HG02884 (cell line): ENCODE results near the gene CDK2AP2.

Experiments used
- ATAC-seq: cut with Tn5 transposase; IDR thresholded peaks from one replicate; pipeline ENCODE4 v1.9.1; 2021; ENCODE audit warnings: mild to moderate bottlenecking, moderate library complexity; ENCODE audit not compliant: unreplicated experiment

The CDK2AP2 gene

DNA sequence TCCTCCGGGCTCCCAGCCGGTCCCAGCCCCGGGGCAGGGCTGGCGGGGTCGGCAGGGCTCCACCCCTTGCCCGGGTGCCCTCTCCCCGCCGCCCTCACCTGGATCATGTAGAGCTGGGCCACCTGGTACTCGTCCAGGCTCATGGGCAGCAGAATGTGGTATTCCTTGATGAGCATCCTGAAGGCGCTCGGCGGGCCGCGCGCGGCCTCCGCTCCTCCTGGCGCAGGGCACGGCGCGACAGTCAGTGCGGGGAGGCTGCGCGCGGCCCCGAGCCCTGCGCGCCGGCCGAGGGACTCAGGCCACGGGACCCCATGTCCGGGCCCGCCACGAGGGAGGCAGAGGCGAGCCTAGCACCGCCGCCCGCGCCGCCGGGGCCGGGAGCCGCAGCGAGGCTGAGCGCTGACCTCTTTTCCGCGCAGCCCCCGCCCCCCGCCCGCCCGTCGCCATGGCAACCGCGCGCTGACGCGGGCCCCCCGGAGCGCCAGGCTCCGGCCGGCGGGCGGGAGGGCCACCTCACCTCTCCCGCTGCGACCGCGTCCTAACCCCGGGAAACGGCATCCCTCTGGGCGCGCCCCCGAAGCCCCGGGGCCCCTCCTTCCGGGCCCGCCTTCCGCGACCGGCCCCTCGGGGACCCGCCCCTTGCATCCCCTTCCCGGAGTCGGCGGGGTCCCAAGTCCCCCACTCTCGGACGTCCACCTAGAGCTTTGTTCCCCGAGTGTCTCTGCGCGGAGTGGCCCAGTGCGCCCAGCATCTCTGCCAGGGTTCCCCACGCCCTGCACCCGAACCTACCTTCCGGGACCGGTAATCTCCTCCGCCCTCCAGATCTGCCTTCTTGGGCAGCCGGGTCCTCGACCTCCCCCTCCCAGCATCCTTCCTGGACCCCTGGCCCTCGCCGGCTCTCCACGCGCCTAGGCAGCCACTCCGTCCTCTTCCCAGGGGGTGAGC, 3.7 kb downstream of the CDK2AP2 start:
- ATAC-seq, result no peak

- ATAC-seq, result no peak
Observed at GRCh38 chr11:67503119-67504004, 4.6 kb downstream of the CDK2AP2 start.

DNA sequence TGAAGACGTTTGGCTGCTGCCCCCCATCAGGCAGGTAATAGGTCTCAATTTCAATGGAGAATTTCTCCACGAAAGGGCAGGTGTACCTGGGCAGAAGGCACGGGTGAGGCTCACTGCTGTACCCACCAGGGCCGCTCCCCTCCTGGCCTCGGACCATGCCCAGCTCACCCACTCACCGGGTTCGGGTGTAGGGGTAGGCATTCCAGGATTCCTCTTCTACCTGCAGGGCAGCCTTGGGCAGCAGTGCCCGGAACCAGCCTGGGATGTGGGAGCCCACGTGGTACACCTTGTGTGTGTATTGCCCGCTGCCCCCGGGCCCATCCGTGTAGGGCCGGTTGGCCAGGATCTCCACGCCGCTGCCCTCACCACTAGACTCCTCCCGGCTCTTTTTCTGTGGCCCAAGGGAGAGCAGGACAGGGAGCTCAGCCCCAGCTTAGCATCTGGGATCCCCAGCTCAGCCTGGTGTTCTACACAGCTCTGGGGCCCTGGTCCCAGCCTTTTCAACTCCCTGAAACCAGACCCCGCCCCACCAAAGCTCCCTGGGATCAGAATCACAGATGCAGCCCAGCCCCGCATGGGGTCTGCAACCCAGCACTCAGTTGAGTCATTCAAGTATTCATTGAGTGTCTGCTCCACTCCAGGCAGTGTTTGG, 5.5 kb downstream of the CDK2AP2 start:
- no peak for ATAC-seq

DNA sequence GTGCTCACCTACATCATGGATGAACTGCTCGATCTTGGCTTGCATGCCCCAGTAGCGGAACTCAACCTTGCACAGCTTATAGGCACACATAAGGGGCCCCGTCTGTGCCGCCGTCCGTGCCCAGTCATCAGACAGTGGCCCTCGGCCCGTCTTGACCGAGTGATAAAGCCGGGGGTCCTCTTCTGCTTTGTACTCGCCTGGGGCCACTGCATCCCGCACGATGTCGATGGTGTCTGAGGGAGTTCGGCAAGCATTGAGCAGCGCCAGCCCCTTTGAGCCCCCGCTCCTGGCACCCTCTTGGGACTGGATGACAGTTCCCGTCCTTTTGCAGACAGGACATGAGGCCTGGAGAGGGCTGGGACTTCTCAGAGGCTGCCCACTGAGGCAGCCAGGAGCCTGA, 6.1 kb downstream of the CDK2AP2 start:
- no peak for ATAC-seq

- no peak for ATAC-seq
Observed at GRCh38 chr11:67500831-67501715, 6.9 kb downstream of the CDK2AP2 start.

DNA sequence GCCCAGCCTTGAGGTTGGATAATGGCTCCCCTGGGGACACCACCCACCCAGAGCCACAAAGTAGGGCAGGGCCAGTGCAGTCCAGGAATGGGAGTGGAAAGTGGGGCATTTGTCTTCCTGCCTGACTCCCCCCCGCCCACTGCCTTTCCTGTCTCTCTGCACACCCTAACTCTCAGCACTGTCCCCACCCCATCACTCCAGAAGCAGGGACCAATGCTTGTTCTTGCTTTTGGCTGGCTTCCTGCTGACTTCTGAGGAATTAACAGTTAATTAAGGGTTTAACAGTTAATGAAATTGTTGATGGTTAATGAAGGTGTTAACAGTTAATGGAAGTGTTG, 7.5 kb downstream of the CDK2AP2 start:
- ATAC-seq, result no peak

- ATAC-seq, result no peak
Observed at GRCh38 chr11:67499808-67500483, 8.0 kb downstream of the CDK2AP2 start.

DNA sequence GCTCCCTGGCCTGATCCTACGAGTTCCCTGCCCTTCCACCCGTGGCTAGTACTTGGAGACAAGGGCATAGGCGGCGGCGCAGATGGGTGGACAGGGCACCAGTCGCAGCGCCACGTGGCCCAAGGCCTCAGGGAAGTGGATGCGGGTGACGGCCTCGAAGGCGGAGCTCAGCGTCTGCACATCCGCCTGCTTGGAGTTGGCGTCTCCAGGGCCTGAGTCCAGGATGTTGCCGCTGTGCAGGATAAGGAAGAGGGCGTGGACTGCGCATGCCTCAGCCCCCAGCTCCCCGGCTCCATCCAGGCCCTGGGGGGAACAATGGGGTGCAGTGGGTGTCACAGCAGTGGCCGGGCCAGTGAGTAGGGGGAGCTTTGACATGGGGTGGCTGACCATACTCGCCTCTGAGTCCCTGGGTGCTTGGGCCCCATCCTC, 9.4 kb downstream of the CDK2AP2 start:
- no peak for ATAC-seq

DNA sequence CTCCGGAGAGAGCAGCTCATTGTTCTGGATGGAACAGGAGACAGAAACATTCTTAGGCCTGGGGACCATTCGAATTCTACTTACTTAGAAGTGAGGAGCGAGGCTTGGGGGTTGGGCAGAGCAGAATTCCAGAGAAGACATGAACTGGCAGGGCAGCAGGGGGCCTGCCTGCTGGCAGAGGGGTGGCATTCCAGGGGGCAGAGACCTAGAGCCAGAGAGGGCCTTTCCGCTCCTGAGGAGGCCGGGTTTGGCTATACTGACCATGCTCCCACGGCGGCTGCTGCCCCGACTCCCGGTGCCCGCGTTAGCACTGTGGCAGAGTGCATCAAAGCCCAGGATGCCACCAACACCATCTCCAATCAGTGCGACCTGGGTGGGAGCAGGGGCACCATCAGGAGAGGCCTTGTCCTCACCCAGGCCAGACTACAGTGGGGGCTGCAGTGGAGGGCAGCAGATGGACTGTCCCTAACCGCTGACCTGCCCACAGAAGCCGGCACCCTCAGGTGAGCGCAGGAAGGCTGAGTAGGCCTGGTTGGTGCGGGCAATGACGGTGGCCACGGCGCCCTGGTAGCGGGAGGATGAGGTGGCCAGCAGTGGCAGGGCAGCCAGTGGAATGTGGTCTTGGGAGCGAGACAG, 10.2 kb downstream of the CDK2AP2 start:
- ATAC-seq, result no peak

DNA sequence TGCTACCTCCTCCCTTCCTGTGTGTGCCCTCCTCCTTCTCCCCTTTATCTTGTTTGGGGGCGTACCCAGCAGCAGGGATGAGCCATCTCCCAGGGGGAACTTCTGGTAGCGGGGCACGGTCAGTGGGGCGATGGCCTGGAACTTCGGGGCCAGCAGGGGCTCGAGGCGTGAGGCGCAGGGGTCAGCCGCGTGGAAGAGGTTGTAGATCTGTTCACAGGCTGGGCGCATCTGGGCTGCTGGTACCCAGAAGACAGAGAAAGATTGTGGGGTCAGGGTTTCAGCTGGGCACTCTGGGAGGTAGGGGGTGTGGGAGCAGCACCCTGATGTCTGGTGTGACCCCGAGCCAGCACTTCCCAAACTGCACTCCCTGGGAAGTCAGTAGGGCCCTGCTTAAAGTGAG, 11.8 kb downstream of the CDK2AP2 start:
- no peak for ATAC-seq

- no peak for ATAC-seq
Observed at GRCh38 chr11:67495234-67496005, 12.5 kb downstream of the CDK2AP2 start.

DNA sequence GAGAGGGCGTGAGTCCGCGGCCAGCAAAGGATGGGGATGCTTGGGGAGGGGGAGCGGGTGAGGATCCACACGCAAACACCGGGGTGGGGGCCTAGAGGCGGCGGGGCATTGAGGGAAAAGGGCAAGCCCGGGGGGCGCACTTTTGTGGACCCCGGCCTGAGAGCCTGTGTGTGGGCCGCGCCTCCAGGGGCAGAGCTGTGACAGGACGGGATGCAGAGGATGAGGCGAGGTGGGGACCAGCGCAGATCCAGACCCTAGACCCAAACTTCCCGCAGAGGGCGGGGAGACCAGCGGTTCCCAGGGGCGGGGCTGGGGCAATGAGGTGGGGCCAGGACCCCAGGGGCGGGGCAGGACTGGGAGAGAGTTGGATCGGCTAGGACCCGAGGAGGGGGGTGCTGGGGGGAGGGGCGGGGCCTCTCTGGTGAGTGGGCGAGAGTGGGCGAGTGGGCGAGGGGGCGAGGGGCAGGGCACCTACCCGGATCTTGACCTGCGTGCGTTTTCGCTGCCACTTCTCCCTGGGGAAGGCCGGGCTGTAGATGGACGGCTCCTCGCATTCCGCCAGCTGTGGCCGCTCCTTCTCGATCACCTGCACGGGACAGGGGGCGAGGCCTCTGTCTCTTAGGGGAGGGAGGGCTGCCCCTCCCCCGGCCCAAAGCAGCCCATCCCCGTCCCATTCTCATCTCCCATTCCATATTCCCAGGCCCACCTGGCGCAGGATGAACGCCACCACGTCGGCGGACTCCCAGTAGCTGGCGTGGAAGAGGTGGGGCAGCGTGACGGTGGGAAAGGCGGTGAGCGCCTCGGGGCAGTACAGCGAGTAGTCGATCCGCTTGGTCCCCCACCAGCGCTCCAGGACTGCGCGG, 13.4 kb downstream of the CDK2AP2 start:
- ATAC-seq, result no peak

DNA sequence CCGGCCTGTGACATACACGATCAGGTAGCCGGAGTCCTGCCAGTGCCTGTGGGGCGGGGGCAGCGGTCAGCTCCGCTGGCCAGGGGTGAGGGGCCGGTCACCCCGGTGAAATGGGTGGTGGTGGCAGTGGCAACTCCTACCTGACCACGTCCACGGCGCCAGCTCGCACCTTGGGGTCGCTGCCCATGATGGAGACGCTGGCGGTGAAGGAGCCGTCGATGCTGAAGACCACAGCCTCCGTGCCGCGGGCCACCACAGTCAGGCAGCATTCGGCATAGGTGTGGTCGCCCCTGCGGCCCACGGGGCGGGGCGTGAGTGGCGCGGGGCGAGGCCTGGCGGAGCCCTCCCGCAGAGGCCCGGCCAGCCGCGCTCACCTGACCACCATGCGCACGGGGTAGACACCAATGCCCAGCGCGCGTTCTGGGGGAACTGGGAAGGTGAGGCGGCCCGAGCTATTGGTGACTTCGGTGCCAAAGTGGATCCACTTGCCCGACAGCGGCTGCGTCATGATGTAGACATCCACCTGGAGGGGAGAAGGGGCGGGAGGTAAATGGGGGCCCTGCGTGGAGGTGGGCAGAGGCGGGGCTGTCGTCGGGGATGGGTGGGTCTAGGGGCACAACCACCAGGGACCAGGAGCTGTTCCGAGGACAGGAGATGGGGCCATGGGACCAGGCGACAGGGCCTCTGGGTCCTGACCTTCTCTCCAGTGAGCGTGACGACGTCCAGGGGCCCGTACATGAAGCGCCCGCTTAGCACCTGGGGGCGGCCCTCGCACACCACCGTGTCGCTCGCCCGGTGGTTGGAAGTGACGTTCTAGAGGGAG, 14.2 kb downstream of the CDK2AP2 start:
- ATAC-seq, result no peak

- no peak for ATAC-seq
Observed at GRCh38 chr11:67492801-67493547, 15.0 kb downstream of the CDK2AP2 start.

DNA sequence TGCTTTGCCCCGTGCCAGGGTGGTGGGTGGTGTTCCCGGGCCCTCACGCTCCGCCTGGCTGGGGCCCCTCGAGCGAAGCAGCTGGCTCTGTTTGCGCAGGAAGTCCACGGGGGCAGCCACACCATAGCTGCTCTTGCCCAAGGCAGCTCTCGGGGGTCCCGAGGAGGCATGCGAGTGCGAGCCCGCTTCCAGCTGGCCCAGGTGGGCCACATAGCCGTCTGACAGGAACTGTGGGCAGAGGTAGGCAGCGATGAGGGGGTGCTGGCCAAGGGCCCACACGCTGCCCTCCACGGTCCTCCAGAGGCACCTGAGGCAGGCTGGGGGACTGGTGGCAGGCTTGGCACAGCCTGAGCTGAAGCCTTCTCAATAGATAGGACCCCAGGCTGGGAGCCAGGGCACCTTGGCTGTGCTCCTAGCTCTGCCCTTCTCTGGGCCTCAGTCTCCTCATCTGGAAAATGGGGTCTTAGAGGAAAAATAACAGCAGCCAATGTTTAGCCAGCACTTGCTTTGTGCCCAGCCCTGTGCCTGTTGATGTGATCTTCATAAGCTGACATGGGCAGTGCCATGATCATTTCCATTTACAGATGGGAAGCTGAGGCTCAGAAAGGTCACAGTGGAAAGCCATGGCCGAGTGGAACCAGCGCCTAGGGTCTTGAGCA, 15.8 kb downstream of the CDK2AP2 start:
- no peak for ATAC-seq
